GM18951 (cell line): ENCODE measurements around the gene CD79A.

ENCODE experiments used
- POLR2A ChIP-seq: IDR thresholded peaks from 4 replicates; pipeline ENCODE4 v1.6.1; 2011; ENCODE audit warnings: mild to moderate bottlenecking; ENCODE audit not compliant: insufficient read length, insufficient read depth; ENCODE audit errors: extremely low read depth
- in situ Hi-C: fragments of 300-500 bp; cut with MboI; formaldehyde crosslinking; loops from one replicate; pipeline ENCODE4 v1.12.0; 2022; ENCODE audit warnings: low sequenced_read_pairs, mixed read lengths, inconsistent platforms; ENCODE audit not compliant: unreplicated experiment

Gene CD79A

DNA sequence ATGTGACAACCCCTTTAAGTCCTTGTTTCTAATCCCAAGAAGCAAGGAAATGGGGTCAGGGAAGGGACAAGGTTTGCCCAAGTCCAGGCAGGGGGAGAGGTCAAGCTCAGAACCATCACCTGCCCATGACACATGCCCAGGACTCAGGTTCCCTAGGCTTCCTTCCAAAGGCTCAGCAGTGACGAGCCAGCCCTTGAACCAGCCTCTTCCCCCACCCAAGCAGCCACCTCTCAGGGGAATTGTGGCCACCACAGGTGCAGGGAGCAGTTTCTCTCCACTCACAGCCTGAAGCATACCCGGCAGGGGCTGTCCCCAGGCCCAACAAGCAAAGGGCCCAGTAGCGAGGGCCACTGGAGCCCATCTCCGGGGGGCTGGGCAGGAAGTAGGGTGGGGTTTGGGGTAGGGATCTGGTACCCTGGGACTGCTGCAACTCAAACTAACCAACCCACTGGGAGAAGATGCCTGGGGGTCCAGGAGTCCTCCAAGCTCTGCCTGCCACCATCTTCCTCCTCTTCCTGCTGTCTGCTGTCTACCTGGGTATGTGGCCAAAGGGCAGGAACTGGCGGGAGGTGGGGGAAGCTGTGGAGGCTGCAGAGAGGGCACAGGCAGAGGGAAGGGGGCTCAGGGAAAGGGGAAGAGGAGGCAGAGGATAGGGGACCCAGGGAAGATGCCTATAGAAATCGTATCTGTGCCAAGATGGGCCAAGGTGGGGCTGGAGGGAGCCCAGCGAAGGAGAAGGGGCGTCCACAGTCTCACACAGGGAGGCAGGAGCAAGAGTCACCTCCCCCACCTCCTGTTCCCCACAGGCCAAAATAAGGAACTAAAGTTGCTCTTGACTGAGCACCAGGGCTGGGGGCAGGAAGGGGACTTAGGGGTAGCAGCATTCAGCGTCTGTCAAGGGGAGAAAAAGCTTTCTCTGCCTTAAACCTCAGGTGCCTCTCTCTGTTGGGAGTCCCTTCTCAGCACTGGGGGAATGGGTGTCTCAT lies at the start of gene CD79A:
TSS of gene CD79A (plus strand) at position 433 of the 986 bp plus-strand sequence. CDS start at position 459, 26 bp downstream.
- in situ Hi-C loops = no loop called here
- TF ChIP-seq POLR2A = peak; percentile 87

DNA sequence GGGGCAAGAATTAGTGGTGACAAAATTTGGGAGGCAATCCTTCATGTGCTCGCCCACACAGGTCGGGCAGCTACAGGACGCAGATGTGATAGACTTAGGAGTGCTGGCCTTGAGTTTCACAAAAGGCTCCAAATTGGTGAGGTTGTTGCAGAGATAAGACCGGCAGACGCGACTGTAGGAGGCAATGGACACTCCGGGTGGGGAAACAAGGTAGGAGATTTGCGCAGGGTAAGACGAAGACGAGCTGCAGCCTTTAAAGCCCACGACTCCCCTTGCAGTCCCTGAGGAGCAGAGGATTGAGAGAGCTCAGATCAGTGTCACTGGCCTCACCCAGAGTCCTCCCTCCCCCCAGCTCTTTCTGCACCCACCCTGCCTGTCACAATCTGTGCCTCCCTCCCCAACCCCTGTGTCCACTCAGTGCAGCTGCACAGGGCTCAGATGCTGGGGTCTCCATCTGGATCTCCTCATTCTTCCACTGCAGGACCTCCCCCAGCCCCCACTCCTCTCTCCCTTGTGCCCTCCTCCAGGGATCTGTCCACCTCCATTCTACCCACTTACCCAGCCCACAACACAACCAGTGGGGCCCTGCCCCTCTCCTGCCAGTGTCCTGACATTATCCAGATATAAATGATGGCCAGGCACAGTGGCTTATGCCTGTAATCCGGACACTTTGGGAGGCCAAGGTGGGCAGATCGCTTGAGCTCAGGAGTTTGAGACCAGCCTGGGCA lies 38.9 kb upstream of the CD79A start:
- TF ChIP-seq POLR2A = no peak
- in situ Hi-C loops = no loop called here

DNA sequence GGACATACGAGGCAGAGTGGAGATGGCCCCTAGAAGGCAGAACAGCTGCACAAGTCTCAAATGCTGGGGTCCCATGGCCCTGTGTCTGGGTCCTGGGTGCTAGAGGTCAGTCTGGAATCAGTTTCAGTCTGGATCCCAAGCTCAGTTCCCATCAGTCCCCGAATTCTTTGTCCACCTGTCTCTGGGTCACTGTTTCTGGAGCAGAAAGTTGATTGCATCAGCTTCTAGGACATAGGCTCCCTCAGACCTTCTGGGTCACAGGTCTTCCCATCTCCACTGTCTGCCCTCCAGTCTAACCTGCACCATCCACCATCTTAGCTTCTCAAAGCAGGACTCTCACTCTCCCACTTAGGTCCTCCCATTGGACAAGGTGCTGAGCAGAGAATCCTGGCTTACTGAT lies 37.9 kb upstream of the CD79A start:
- in situ Hi-C loops = no loop called here
- no peak for TF ChIP-seq POLR2A

DNA sequence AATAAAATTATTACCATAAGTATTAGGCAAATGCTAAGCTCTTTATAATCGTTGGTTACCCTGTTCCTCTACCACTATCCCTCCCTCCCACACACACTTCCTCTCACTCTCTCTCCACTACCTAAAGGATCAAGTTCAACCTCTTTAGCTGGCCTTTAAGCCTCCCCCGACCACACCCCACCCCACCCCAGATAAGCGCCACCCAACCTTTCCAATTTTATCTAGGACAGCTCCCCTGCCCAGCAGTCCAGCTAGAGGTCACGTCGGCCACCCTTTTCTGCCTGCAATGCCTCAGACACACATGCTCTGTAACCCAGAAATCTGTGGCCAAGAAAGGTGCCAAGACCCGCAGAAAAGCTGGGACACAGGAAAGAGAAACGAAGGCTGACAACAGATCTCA lies 33.7 kb upstream of the CD79A start:
- in situ Hi-C loops = no loop called here
- no peak for TF ChIP-seq POLR2A

DNA sequence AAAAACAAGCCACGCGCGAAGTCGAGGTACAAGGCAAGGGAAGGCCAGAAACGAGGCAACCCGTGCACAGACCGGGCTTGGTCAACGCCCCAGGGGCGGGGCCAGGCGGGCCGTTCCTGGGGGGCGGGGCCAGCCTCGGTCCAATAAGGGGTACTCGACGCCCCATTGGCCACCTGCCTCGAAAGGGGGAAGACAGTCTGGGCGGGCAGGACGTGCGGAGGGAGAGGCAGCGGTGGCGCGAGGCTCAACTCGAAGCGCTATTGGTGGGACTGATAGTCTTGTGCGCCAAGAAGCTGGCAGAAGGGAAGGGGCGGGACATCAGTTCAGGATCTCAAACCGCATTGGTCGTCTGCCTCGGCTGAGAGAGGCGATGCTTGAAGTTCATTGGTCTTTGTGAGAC lies 32.5 kb upstream of the CD79A start, which contains the start of gene LYPD4:
TSS of gene LYPD4 (minus strand) at position 83 of the 400 bp plus-strand sequence. CDS start 5,398 bp downstream, outside the sequence.
- in situ Hi-C loops = no loop called here
- no peak for TF ChIP-seq POLR2A

DNA sequence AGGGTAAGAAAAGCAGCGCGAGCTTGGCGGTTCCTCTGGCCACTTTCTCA lies 32.3 kb upstream of the CD79A start, which contains the start of gene DMRTC2:
TSS of gene DMRTC2 (plus strand) at position 42 of the 50 bp plus-strand sequence. CDS start 2,387 bp downstream, outside the sequence.
- in situ Hi-C loops = no loop called here
- no peak for TF ChIP-seq POLR2A

DNA sequence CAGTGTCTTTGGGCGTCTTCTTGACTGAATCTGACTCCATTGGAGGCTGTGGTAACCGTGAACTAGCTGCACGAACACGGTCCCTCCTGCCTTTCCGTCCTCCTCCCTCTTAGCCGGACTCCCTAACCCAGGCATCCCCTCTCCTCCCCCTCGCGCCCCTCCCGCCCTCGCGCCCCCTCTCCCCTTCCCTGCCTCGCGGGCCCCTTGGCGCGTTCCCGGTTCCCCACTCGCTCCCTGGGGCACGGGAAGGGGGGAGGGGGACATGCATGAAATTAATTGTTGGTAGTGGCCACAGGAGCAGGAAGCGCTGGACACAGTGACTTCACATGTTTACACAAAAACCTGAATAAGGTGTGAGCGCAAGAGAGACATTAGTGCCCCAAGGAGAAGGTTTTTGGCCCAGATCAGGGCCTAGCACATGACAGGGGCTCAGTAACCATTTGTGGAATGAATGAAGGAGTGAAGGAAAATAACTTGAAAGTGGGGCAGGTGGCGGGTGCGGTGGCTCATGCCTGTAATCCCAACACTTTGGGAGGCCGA lies 32.0 kb upstream of the CD79A start:
- no peak for TF ChIP-seq POLR2A
- in situ Hi-C loops = no loop called here

DNA sequence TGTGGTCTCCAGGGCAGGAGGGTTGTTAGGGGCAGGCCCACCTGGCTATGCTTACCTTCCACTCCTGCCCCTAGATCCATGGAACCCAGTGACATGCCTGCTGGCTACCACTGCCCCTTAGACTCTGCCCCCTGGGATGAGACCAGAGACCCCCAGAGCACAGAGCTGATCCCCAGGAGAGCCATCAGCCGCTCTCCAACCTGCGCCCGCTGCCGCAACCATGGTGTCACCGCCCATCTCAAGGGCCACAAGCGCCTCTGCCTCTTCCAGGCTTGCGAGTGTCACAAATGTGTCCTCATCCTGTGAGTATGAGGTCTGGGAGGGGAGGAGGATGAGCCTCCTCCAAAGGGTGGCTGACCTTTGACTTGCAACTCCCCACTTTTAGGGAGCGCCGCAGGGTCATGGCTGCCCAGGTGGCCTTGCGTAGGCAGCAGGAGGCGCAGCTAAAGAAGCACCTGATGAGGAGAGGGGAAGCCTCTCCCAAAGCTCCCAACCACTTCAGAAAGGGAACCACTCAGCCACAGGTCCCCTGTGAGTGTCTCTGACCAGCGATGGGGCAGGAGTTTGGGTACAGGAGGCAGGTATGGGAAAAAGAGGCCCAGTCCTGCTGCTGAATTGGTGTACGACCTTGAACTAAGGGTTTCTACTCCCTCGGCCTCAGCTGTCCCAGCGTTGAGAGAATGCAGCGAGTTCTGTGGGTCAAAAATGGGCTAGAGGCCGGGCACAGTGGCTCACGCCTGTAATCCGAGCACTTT lies 29.6 kb upstream of the CD79A start:
- in situ Hi-C loops = no loop called here
- no peak for TF ChIP-seq POLR2A

DNA sequence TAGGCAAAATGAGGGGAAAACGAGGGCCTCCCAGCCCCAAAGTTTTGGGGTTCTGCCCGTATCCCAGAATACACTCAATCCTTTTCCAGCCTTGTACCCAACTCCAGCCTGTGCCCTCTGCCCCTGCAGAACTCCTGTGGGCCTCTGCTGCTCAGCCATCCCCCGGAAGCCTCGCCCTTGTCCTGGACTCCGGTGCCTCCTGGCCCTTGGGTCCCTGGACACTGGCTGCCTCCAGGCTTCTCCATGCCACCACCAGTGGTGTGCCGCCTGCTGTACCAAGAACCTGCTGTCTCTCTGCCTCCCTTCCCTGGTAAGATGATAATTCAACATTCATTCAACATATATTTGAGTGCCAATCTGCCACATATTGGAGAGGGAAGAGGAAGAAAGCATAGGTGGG lies 28.4 kb upstream of the CD79A start:
- TF ChIP-seq POLR2A = no peak

DNA sequence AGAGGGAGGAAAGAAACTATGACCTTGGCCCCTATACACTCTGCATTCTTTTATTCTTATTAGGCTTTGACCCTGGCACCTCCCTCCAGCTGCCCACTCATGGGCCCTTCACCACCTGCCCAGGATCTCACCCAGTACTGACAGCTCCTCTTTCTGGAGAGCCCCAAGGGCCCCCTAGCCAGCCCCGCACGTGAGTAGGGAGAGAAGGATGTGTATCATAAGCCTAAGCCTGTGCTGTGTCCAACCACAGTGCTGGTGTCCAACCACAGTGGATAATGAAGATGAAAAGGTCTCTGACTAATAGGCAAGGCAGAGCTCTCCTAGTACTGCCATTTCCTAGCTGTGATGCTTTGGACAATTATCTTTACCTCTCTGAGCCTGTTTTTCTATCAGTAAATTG lies 28.0 kb upstream of the CD79A start:
- TF ChIP-seq POLR2A = no peak
- in situ Hi-C loops = no loop called here

More for the DNA sequence above, 28.4 kb upstream of the CD79A start:
- in situ Hi-C loops = no loop called here

DNA sequence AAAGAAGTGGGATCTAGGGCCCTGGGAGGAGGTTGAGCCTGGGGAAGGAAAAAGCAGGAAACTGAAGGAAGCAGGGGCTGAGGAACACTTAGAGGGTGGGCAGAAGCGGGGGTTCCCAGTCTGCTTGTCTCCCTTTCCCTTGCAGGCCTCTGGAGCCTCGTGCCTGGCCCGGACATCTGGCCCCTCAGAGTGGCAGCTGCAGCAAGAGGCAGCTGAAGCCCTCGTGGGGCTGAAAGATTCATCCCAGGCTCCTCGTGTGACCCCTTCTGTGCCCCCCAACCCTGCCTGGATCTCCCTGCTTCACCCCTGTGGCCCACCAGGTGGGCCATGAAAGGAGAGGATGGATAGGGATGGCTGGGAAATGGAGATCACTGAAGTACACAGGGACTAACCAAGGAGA lies 26.7 kb upstream of the CD79A start:
- in situ Hi-C loops = no loop called here

DNA sequence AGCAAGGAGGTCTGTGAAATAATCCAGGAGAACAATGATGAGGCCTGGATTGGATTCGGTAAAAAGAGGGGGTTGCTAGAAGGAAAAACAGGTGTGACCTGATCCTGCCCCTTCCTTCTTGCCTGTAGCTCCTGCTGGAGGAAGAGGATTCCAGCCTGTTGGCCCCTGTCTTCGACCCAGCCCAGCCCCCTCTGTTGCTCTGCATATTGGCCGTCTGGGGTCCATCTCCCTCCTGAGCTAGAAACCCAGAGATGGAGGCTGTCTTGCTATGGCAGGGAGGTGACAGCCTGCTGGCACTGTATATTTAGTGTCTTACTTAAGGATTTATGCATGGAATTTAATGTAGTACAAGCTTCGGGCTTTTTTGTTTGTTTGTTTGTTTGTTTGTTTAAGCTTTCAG lies 25.6 kb upstream of the CD79A start:
- TF ChIP-seq POLR2A = no peak
- in situ Hi-C loops = no loop called here

More for the DNA sequence above, 26.7 kb upstream of the CD79A start:
- no peak for TF ChIP-seq POLR2A

DNA sequence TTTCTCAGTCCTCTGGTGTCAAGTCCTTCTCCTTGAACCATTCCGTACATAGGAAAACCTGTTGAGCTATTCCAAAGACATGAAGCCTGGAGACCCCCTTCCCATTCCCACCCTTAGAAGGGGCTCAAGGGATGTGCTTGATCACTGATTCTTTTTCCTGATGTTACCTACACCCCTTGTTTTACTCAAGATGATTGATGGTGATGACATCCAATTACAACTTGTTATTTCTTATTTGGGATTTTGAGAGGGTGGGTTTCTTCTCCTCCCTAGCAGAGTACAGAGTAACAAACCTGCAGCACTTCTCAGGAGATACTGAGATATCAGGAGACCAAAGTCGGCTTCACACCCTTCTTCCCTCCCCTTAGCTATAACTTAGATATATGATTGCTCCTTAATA lies 23.7 kb upstream of the CD79A start:
- in situ Hi-C loops = no loop called here
- TF ChIP-seq POLR2A = no peak

DNA sequence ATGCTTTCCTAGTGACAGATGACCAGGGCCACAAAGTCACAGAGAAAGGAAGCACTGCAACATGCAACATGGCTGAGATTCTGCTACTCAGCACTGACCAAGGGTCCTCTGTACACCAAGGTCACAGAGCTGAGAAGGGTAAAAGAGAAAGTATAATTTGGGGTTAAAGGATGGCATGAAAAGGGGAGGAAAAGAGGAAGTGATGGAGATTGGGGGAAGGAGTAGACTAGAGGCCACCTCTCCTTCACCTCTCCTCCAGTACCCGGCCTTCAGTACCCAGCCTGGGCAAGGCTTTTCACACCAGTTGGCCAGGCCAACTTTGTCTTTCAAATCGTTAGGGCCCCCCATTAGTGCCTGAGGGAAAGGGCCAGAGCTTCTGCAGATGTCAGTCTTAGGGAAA lies 23.3 kb upstream of the CD79A start:
- no peak for TF ChIP-seq POLR2A
- in situ Hi-C loops = no loop called here

DNA sequence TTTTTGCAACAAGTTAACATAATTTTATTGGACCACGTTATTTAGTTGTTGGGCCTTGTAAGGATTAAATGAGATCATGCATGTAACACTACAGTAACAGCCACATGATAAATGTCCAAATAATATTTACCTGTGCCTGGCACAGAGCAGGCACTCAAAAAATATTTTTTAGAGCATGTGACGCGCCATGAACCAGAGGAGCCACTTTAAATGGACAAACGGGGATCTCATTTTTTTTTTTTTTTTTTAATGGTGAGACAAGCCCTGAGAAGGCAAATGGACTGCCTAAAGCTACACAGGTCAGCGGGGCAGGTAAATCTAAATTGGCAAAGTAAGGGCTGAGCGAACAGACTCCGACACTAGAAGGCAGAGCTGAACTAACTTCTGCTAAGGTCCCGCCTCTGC lies 17.9 kb upstream of the CD79A start:
- TF ChIP-seq POLR2A = no peak
- in situ Hi-C loops = no loop called here
